ENCODE results near the gene SLC10A1.

The SLC10A1 gene

GRCh38 chr14:69808919-69809808 lies 12.1 kb upstream of the SLC10A1 start:
- H3K4me3 ChIP-seq (ENCODE audit: low read depth, low read length): no peak overlapping the region

GRCh38 chr14:69807192-69807591 lies 10.2 kb upstream of the SLC10A1 start:
- no peak for TF ChIP-seq CTCF (IDR thresholded peaks at IDR 0.05; ENCODE audit: low read depth, low read length)
- no peak overlapping the region for H3K4me3 ChIP-seq (ENCODE audit: low read depth, low read length)

More at GRCh38 chr14:69808919-69809808, 12.1 kb upstream of the SLC10A1 start:
- TF ChIP-seq CTCF (IDR thresholded peaks at IDR 0.05; ENCODE audit: low read depth, low read length): no peak

GRCh38 chr14:69804902-69805301 lies 7.9 kb upstream of the SLC10A1 start:
- H3K4me3 ChIP-seq (ENCODE audit: low read depth, low read length): no peak overlapping the region
- TF ChIP-seq CTCF (IDR thresholded peaks at IDR 0.05; ENCODE audit: low read depth, low read length): no peak

GRCh38 chr14:69803753-69804152 lies 6.7 kb upstream of the SLC10A1 start:
- no peak overlapping the region for H3K4me3 ChIP-seq (ENCODE audit: low read depth, low read length)
- no peak for TF ChIP-seq CTCF (IDR thresholded peaks at IDR 0.05; ENCODE audit: low read depth, low read length)

GRCh38 chr14:69798339-69798735 lies 1.3 kb upstream of the SLC10A1 start:
- no peak for TF ChIP-seq CTCF (IDR thresholded peaks at IDR 0.05; ENCODE audit: low read depth, low read length)
- H3K4me3 ChIP-seq (ENCODE audit: low read depth, low read length): no peak overlapping the region

GRCh38 chr14:69797573-69798338 lies 715 bp upstream of the SLC10A1 start:
- TF ChIP-seq CTCF (IDR thresholded peaks at IDR 0.05; ENCODE audit: low read depth, low read length): no peak
- no peak overlapping the region for H3K4me3 ChIP-seq (ENCODE audit: low read depth, low read length)

GRCh38 chr14:69795691-69796090 lies 1.4 kb downstream of the SLC10A1 start:
- no peak for TF ChIP-seq CTCF (IDR thresholded peaks at IDR 0.05; ENCODE audit: low read depth, low read length)
- no peak overlapping the region for H3K4me3 ChIP-seq (ENCODE audit: low read depth, low read length)

Measured in WI38 (cell line).